Esophagus squamous epithelium (tissue), 5 donors: ENCODE results near the gene WSB1. TPM values are rescaled to one million over a fixed set of nuclear protein-coding genes. Genes with fewer than 3 reads are reported as not detected.

Experiments
- DNase-seq: peaks from one replicate; lab custom pipeline; 2025; lab: John Stamatoyannopoulos, UW
- H3K27ac ChIP-seq, 4 donors: fragments of 200-600 bp; sonication (generic); one replicate each; pipeline ENCODE4 v1.5.1; 2016 to 2019; ENCODE audit warnings: mild to moderate bottlenecking in 1 of 4
- H3K27me3 ChIP-seq, 4 donors: fragments of 200-600 bp; sonication (generic); 1 replicate in 3 of 4; 2 replicates in 1 of 4; pipeline versions ENCODE4 v1.5.1 to v1.6.0; 2017 to 2021; ENCODE audit warnings: antibody characterized with exemption in 1 of 4
- H3K36me3 ChIP-seq, 3 donors: fragments of 200-600 bp; sonication (generic); one replicate each; pipeline ENCODE4 v1.5.1; 2016 to 2019
- H3K4me1 ChIP-seq, 3 donors: fragments of 200-600 bp; sonication (generic); one replicate each; pipeline ENCODE4 v1.5.1; 2017 to 2019
- H3K4me3 ChIP-seq, 4 donors: fragments of 200-600 bp; sonication (generic); 1 replicate in 3 of 4; 2 replicates in 1 of 4; pipeline ENCODE4 v1.5.1; 2016 to 2019; ENCODE audit warnings: mild to moderate bottlenecking in 2 of 4, moderate library complexity in 1 of 4
- H3K9me3 ChIP-seq, 3 donors: fragments of 200-600 bp; sonication (generic); one replicate each; pipeline ENCODE4 v1.5.1; 2016 to 2019
- POLR2A ChIP-seq, 4 donors: fragments of 450-650 bp; IDR thresholded peaks; one replicate each; pipeline ENCODE4 v1.6.1; 2017; ENCODE audit warnings: antibody characterized with exemption in 4 of 4, mild to moderate bottlenecking in 4 of 4, moderate library complexity in 3 of 4
- WGBS, 2 donors: methylation state at CpG; one replicate each; pipeline ENCODE4 v1.1.5; 2018; 5-methylcytosine and 5-hydroxymethylcytosine counted together
- intact Hi-C: fragments of 100-400 bp; cut with DNase I; formaldehyde crosslinking; loops from one replicate; pipeline ENCODE4 v1.15.0; 2022
- total RNA-seq, 4 donors: library from RNA; depleted of rRNA; stranded (reverse); fragments of >200 nt; gene quantifications; one replicate each; pipeline ENCODE4 v1.1.0, GENCODE V29; 2016
- TF ChIP-seq, protein P1 (sequence below), 6 experiments: fragments of 450-650 bp in 4 of 6; fragments of 200-600 bp in 2 of 6; sonication (generic) in 2 of 6; IDR thresholded peaks; one replicate each; pipeline ENCODE4 v1.5.1; 2016 to 2019; ENCODE audit warnings: antibody characterized with exemption in 6 of 6, mild to moderate bottlenecking in 4 of 6, moderate library complexity in 4 of 6
- donor health status: DM: yes; HTN: yes; CAD: no.

The WSB1 gene
- total RNA-seq, 4 donors from 2014 or later: 27.9 to 112 (median 62.8) TPM

DNA sequence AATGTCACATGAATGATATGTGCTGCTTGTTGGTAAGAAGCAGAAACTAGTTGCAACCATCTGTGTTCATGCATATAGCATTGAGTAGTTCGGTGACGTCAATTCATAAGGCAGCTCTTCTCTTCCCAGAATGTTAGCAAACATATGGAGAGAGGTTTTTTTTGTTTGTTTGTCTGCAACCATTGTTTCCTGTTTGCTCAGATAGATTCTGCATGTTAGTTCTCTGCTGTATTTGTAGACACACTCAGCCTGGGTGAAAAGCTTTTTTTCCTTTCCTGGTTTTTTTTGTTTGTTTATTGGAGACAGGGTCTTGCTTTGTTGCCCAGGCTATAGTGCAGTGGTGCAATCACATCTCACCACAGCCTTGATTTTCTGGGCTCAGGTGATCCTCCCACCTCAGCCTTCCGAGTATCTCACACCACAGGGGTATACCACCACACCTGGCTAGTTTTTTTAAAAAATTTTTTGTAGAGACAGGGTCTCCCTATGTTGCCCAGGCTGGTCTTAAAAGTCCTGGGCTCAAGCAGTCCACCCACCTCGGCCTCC, 16.7 kb downstream of the WSB1 start:
- Histone ChIP-seq H3K4me1 (peaks cover 0 to 31% (median 5%) of the 10 kb centered on the region in 3 donors), H3K9me3 (no peaks in the 10 kb centered on the region), H3K27me3 (no peaks in the 10 kb centered on the region), H3K27ac (no peak overlapping the region), H3K4me3 (no peak overlapping the region), H3K36me3 (peaks cover under 1 to 100% (median 58%) of the 10 kb centered on the region in 3 donors)
- intact Hi-C loops: no loop called here
- 85 to 91% methylated on average over 3 to 4 of the region's 4 CpGs for WGBS, 2 donors
- no peak for DNase-seq
- TF ChIP-seq, protein P1, sequence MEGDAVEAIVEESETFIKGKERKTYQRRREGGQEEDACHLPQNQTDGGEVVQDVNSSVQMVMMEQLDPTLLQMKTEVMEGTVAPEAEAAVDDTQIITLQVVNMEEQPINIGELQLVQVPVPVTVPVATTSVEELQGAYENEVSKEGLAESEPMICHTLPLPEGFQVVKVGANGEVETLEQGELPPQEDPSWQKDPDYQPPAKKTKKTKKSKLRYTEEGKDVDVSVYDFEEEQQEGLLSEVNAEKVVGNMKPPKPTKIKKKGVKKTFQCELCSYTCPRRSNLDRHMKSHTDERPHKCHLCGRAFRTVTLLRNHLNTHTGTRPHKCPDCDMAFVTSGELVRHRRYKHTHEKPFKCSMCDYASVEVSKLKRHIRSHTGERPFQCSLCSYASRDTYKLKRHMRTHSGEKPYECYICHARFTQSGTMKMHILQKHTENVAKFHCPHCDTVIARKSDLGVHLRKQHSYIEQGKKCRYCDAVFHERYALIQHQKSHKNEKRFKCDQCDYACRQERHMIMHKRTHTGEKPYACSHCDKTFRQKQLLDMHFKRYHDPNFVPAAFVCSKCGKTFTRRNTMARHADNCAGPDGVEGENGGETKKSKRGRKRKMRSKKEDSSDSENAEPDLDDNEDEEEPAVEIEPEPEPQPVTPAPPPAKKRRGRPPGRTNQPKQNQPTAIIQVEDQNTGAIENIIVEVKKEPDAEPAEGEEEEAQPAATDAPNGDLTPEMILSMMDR (IDR thresholded peaks at IDR 0.05): no peak
- TF ChIP-seq POLR2A (IDR thresholded peaks at IDR 0.05): no peak

- Histone ChIP-seq H3K9me3 (no peaks in the 10 kb centered on the region), H3K4me1 (peaks cover 0 to 22% (median 5%) of the 10 kb centered on the region in 3 donors), H3K27ac (peak overlapping the region in 1 of 4 donors; percentile 62), H3K36me3 (peaks cover 12 to 100% (median 62%) of the 10 kb centered on the region in 3 donors), H3K27me3 (no peaks in the 10 kb centered on the region), H3K4me3 (no peak overlapping the region)
- DNase-seq: no peak
- 42 to 63% methylated on average over 1 of the region's 1 CpG for WGBS, 2 donors
- no peak for TF ChIP-seq POLR2A (IDR thresholded peaks at IDR 0.05)
- TF ChIP-seq, protein P1 (IDR thresholded peaks at IDR 0.05): no peak
- intact Hi-C loops: no loop called here
Measured at GRCh38 chr17:27313301-27313700, 19.4 kb downstream of the WSB1 start.

DNA sequence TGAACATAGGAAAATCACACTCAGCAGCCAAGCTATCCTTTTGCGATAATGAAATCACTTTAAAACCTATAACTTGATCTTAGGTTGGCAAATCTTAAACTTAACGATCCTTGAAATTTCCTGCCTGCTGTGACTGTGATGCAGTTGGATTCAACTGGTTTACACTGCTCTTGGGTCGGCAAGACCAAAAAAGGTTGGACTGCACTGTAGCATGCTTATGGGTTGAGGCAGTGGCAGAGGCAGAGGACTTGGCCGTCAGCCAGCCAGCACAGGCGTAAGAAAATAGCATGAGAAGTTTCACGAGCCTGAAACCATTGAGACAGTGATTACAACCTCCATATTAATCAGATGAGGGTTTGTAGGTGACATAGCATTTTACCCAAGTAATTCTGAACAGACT, 21.4 kb downstream of the WSB1 start:
- WGBS, 2 donors: 45 to 56% methylated on average over 5 to 6 of the region's 6 CpGs
- no peak for DNase-seq
- H3K27me3 ChIP-seq: no peaks in the 10 kb centered on the region
- peaks cover 12 to 87% (median 44%) of the 10 kb centered on the region in 3 donors for H3K36me3 ChIP-seq
- intact Hi-C loops: no loop called here
- no peak overlapping the region for H3K4me3 ChIP-seq
- TF ChIP-seq, protein P1 (IDR thresholded peaks at IDR 0.05): no peak
- no peak for TF ChIP-seq POLR2A (IDR thresholded peaks at IDR 0.05)
- H3K9me3 ChIP-seq: no peaks in the 10 kb centered on the region
- H3K4me1 ChIP-seq: peaks cover 10 to 43% (median 10%) of the 10 kb centered on the region in 3 donors
- peak overlapping the region; percentile 9 to 83 (median 68) for H3K27ac ChIP-seq

GRCh38 chr17:27315796-27316465, 22.0 kb downstream of the WSB1 start:
- Histone ChIP-seq H3K9me3 (no peaks in the 10 kb centered on the region), H3K4me1 (peaks cover 10 to 46% (median 10%) of the 10 kb centered on the region in 3 donors), H3K27me3 (no peaks in the 10 kb centered on the region), H3K36me3 (peaks cover 12 to 80% (median 44%) of the 10 kb centered on the region in 3 donors), H3K4me3 (no peak overlapping the region), H3K27ac (peak overlapping the region in 3 of 4 donors; percentile 62 to 83 (median 74))
- no peak for TF ChIP-seq POLR2A (IDR thresholded peaks at IDR 0.05)
- TF ChIP-seq, protein P1 (IDR thresholded peaks at IDR 0.05): no peak
- 80 to 88% methylated on average over 4 to 7 of the region's 7 CpGs for WGBS, 2 donors
- intact Hi-C loops: no loop called here
- no peak for DNase-seq

DNA sequence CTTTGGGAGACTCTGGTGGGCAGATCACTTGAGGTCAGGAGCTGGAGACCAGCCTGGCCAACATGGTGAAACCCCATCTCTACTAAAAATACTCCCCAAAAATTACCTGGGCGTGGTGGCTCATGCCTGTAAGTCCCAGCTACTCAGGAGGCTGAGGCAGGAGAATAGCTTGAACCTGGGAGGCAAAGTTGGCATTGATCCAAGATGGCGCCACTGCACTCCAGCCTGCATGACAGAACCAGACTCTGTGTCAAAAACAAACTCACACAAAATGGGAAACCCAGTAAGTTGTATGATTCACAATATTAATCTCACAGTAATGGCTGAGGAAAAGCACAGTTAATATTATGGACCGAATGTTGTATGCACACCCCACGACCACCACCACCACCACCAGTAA, 24.3 kb downstream of the WSB1 start:
- no peak for DNase-seq
- peaks cover 10 to 53% (median 10%) of the 10 kb centered on the region in 3 donors for H3K4me1 ChIP-seq
- H3K36me3 ChIP-seq: peaks cover 12 to 58% (median 27%) of the 10 kb centered on the region in 3 donors
- H3K9me3 ChIP-seq: no peaks in the 10 kb centered on the region
- H3K4me3 ChIP-seq: no peak overlapping the region
- intact Hi-C loops: no loop called here
- TF ChIP-seq, protein P1 (IDR thresholded peaks at IDR 0.05): no peak
- TF ChIP-seq POLR2A (IDR thresholded peaks at IDR 0.05): no peak
- H3K27me3 ChIP-seq: no peaks in the 10 kb centered on the region
- WGBS, 2 donors: 65 to 71% methylated on average over 4 of the region's 4 CpGs
- peak overlapping the region in 3 of 4 donors; percentile 2 to 40 (median 11) for H3K27ac ChIP-seq
